HepG2 (cell line): ENCODE data around the gene ZFPL1. TPM values are rescaled to one million over a fixed set of nuclear protein-coding genes. Genes with fewer than 3 reads are reported as not detected.

Experiments
- ATAC-seq: fragments of 200-7000 bp; cut with Tn5 transposase; 3 replicates; pipeline ENCODE4 v1.9.1; 2020; ENCODE audit warnings: mild to moderate bottlenecking, moderate library complexity
- BruUV-seq: library from RNA; stranded (reverse); fragments of 400-500 nt; replicated peaks from 2 replicates; lab custom pipeline; 2021; lab: Mats Ljungman, UMichigan
- CTCF ChIA-PET: fragments of 300-600 bp; formaldehyde crosslinking; extraction: SDS; loops from one replicate; lab custom pipeline; 2021; ENCODE audit warnings: low total read pairs, inconsistent platforms, low intra/inter-chr PET ratio; lab: Yijun Ruan, JAX
- POLR2A ChIA-PET: fragments of 350-600 bp; sonication (Branson Sonifier 250); formaldehyde crosslinking; loops from one replicate; lab custom pipeline; 2020; ENCODE audit warnings: antibody characterized with exemption, inconsistent platforms; lab: Yijun Ruan, JAX
- DNase-seq: peaks from one replicate; pipeline ENCODE4 v3.0.0-alpha.2; 2015; ENCODE audit warnings: low spot score
- FAIRE-seq: peaks from 3 replicates; lab custom pipeline; 2011; peaks lifted over from hg19 to GRCh38; lab: Jason Lieb, UNC
- H2AFZ ChIP-seq: one replicate; pipeline ENCODE4 v1.6.1; 2011; ENCODE audit warnings: low read length, inconsistent platforms
- H3K27ac ChIP-seq: fragments of 300-600 bp; 3 replicates; pipeline ENCODE4 v1.8.0; 2011; ENCODE audit warnings: mixed run types, mild to moderate bottlenecking, mixed read lengths, low read length, inconsistent platforms; ENCODE audit not compliant: insufficient read depth; ENCODE audit errors: extremely low read length
- H3K27me3 ChIP-seq, 2 experiments: fragments of 200-600 bp in 1 of 2; 2 replicates in 1 of 2; 3 replicates in 1 of 2; pipeline versions ENCODE4 v1.6.0 to v1.8.0; 2011; ENCODE audit warnings: low read length in 2 of 2, mild to moderate bottlenecking in 2 of 2, moderate library complexity in 2 of 2, inconsistent platforms in 1 of 2; ENCODE audit not compliant: insufficient read depth in 2 of 2, control insufficient read depth in 1 of 2
- H3K36me3 ChIP-seq, 2 experiments: fragments of 200-600 bp in 1 of 2; replicated peaks in 1 of 2; 2 replicates in 1 of 2; 3 replicates in 1 of 2; pipeline versions ENCODE4 v1.5.1 to v1.8.0; 2011; ENCODE audit warnings: low read length in 2 of 2, inconsistent platforms in 1 of 2; ENCODE audit not compliant: insufficient read depth in 2 of 2, control insufficient read depth in 1 of 2
- H3K4me1 ChIP-seq: 2 replicates; pipeline ENCODE4 v1.5.1; 2012; ENCODE audit warnings: low read length, inconsistent platforms; ENCODE audit not compliant: insufficient read depth
- H3K4me2 ChIP-seq: 2 replicates; pipeline ENCODE4 v1.6.0; 2011; ENCODE audit warnings: low read depth, low read length, inconsistent platforms
- H3K4me3 ChIP-seq, 3 experiments: fragments of 200-600 bp in 1 of 3; sonication (generic), shearing (Covaris generic) in 1 of 3; replicated peaks in 1 of 3; 2 replicates each; pipeline ENCODE4 v1.5.1; 2011 to 2016; ENCODE audit warnings: low read length in 3 of 3, inconsistent platforms in 2 of 3, low read depth in 2 of 3, mild to moderate bottlenecking in 2 of 3, control low read depth in 1 of 3, mixed read lengths in 1 of 3; ENCODE audit not compliant: insufficient read depth in 1 of 3
- H3K79me2 ChIP-seq: one replicate; pipeline ENCODE4 v1.6.1; 2011; ENCODE audit warnings: low read length, inconsistent platforms; ENCODE audit not compliant: insufficient read depth
- H3K9ac ChIP-seq: 2 replicates; pipeline ENCODE4 v1.6.0; 2011; ENCODE audit warnings: mild to moderate bottlenecking, low read depth, low read length, inconsistent platforms; ENCODE audit not compliant: insufficient read depth
- H3K9me3 ChIP-seq: 2 replicates; pipeline ENCODE4 v1.5.1; 2012; ENCODE audit warnings: mild to moderate bottlenecking, low read length
- H4K20me1 ChIP-seq: 2 replicates; pipeline ENCODE4 v1.6.0; 2011; ENCODE audit warnings: inconsistent platforms, mild to moderate bottlenecking, low read length, moderate library complexity; ENCODE audit not compliant: insufficient read depth
- KDM1A ChIP-seq: IDR thresholded peaks from 2 replicates; pipeline ENCODE4 v1.6.1; 2016; ENCODE audit warnings: missing compliant biosample characterization
- NR2F2 ChIP-seq: IDR thresholded peaks from 2 replicates; pipeline ENCODE4 v1.6.1; 2012; ENCODE audit warnings: low read depth, inconsistent platforms, borderline replicate concordance
- PHF20 ChIP-seq: sonication (generic); formaldehyde crosslinking; IDR thresholded peaks from 2 replicates; pipeline ENCODE4 v1.5.0; 2020; ENCODE audit warnings: mild to moderate bottlenecking, missing genetic modification reagents
- ZNF143 ChIP-seq: sonication (generic); formaldehyde crosslinking; IDR thresholded peaks from 2 replicates; pipeline ENCODE4 v1.4.0; 2020; ENCODE audit warnings: missing genetic modification reagents
- ZNF577 ChIP-seq: sonication (generic); formaldehyde crosslinking; IDR thresholded peaks from 2 replicates; pipeline ENCODE4 v1.4.0; 2020; ENCODE audit warnings: mild to moderate bottlenecking, low read depth, missing genetic modification reagents, borderline replicate concordance
- ZNF772 ChIP-seq: sonication (generic); formaldehyde crosslinking; IDR thresholded peaks from 2 replicates; pipeline ENCODE4 v1.5.0; 2020; ENCODE audit warnings: mild to moderate bottlenecking, missing genetic modification reagents
- ZNF879 ChIP-seq: sonication (generic); formaldehyde crosslinking; IDR thresholded peaks from 2 replicates; pipeline ENCODE4 v1.8.1; 2023; ENCODE audit warnings: missing genetic modification reagents
- WGBS: methylation state at CpG from one replicate; pipeline ENCODE4 v1.1.6; 2017; ENCODE audit warnings: low lambda C conversion rate; 5-methylcytosine and 5-hydroxymethylcytosine counted together
- in situ Hi-C: cut with HindIII; loops from 2 replicates; pipeline ENCODE4 v1.10.0; 2017; ENCODE audit warnings: low pct_unique_long_range_greater_than_20kb; ENCODE audit not compliant: extremely low pct_ligation_motif_present
- intact Hi-C: fragments of 100-400 bp; cut with micrococcal nuclease; formaldehyde crosslinking; loops from one replicate; pipeline ENCODE4 v1.10.0; 2022; ENCODE audit not compliant: unreplicated experiment
- polyA plus RNA-seq, 8 experiments: library from polyadenylated mRNA; depleted of rRNA in 3 of 8; stranded (reverse) in 7 of 8; unstranded in 1 of 8; fragments of >200 nt; fragmentation: Illumina TruSeq in 4 of 8; extraction: Trizol in 4 of 8; gene quantifications; 2 replicates each; pipeline versions ENCODE4 v1.2.1 to v1.2.3, GENCODE V29; 2011 to 2016; ENCODE audit warnings: low read depth in 4 of 8, missing spikeins in 1 of 8, mixed read lengths in 1 of 8; ENCODE audit not compliant: insufficient read depth in 1 of 8
- total RNA-seq, 5 experiments: library from RNA; depleted of rRNA; stranded (reverse); fragments of >200 nt; fragmentation: Illumina TruSeq; extraction: Trizol; gene quantifications; 2 replicates each; pipeline ENCODE4 v1.2.3, GENCODE V29; 2016; ENCODE audit warnings: low read depth in 1 of 5
- TF ChIP-seq, protein P1 (sequence below): sonication (generic); formaldehyde crosslinking; IDR thresholded peaks from 2 replicates; pipeline ENCODE4 v1.8.0; 2022; ENCODE audit warnings: mild to moderate bottlenecking, missing genetic modification reagents, borderline replicate concordance
- TF ChIP-seq, protein P2 (sequence below): sonication (generic); formaldehyde crosslinking; conservative IDR thresholded peaks from 2 replicates; pipeline ENCODE4 v1.8.1; 2023; ENCODE audit warnings: missing genetic modification reagents
- TF ChIP-seq, protein P3 (sequence below): sonication (generic); formaldehyde crosslinking; IDR thresholded peaks from 2 replicates; pipeline ENCODE4 v1.5.0; 2020; ENCODE audit warnings: missing genetic modification reagents
- TF ChIP-seq, protein P4 (sequence below): sonication (generic); formaldehyde crosslinking; IDR thresholded peaks from 2 replicates; pipeline ENCODE4 v1.5.0; 2020; ENCODE audit warnings: missing genetic modification reagents, mild to moderate bottlenecking, borderline replicate concordance
- TF ChIP-seq, protein P5 (sequence below): sonication (generic); formaldehyde crosslinking; IDR thresholded peaks from 2 replicates; pipeline ENCODE4 v1.4.0; 2020; ENCODE audit warnings: missing genetic modification reagents

The ZFPL1 gene
- total and polyA plus RNA-seq, 2 of the 13 experiments (the other 11 are each of a cell fraction or from before 2014, with no cell fraction given): 32.2 to 56.0 TPM

DNA sequence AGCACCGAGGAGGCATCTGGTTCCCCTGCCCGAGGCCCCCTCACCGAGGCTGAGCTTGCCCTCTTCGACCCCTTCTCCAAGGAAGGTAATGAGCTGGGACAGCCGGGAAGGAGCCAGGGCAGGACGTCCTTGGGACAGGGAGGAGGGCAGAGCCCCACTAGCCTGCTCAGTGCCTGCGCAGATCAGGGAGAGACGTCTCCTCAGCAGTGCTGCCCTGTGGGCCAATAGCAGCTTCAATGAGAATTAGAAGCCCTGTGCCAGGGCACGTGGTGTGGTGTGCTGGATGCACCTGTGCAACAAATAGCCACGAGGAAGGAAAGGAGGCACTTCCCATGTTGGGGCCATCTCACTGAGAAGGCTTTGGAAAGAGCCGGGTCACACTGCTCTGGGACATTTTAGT, 48.4 kb upstream of the ZFPL1 start:
- Histone ChIP-seq H3K4me3 (no peak overlapping the region), H2AFZ (no peak overlapping the region), H3K4me2 (no peak overlapping the region), H3K9ac (no peak overlapping the region), H3K27ac (no peak overlapping the region), H4K20me1 (no peaks in the 10 kb centered on the region), H3K9me3 (no peaks in the 10 kb centered on the region), H3K36me3 (peaks cover 24 to 50% of the 10 kb centered on the region in 2 experiments), H3K4me1 (peaks cover 8% of the 10 kb centered on the region), H3K27me3 (no peaks in the 10 kb centered on the region), H3K79me2 (no peaks in the 10 kb centered on the region)
- ATAC-seq (no peak), FAIRE-seq (no peak), DNase-seq (no peak)
- CTCF ChIA-PET: no interaction called here
- WGBS: 94% methylated on average over 9 of the region's 11 CpGs
- intact Hi-C loops: no loop called here
- no TSS peak for BruUV-seq
- no peak for TF ChIP-seq ZNF577 (CRISPR knock-in tag)
- TF ChIP-seq KDM1A (CRISPR knock-in tag): no peak
- no peak for TF ChIP-seq ZNF143 (CRISPR knock-in tag)
- TF ChIP-seq, protein P1, sequence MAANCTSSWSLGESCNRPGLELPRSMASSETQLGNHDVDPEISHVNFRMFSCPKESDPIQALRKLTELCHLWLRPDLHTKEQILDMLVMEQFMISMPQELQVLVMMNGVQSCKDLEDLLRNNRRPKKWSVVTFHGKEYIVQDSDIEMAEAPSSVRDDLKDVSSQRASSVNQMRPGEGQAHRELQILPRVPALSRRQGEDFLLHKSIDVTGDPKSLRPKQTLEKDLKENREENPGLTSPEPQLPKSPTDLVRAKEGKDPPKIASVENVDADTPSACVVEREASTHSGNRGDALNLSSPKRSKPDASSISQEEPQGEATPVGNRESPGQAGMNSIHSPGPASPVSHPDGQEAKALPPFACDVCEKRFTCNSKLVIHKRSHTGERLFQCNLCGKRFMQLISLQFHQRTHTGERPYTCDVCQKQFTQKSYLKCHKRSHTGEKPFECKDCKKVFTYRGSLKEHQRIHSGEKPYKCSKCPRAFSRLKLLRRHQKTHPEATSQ (CRISPR knock-in tag): no peak
- TF ChIP-seq NR2F2: no peak
- TF ChIP-seq, protein P2, sequence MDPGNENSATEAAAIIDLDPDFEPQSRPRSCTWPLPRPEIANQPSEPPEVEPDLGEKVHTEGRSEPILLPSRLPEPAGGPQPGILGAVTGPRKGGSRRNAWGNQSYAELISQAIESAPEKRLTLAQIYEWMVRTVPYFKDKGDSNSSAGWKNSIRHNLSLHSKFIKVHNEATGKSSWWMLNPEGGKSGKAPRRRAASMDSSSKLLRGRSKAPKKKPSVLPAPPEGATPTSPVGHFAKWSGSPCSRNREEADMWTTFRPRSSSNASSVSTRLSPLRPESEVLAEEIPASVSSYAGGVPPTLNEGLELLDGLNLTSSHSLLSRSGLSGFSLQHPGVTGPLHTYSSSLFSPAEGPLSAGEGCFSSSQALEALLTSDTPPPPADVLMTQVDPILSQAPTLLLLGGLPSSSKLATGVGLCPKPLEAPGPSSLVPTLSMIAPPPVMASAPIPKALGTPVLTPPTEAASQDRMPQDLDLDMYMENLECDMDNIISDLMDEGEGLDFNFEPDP (CRISPR knock-in tag): no peak
- TF ChIP-seq ZNF879: no peak
- TF ChIP-seq ZNF772 (CRISPR knock-in tag): no peak
- TF ChIP-seq, protein P3, sequence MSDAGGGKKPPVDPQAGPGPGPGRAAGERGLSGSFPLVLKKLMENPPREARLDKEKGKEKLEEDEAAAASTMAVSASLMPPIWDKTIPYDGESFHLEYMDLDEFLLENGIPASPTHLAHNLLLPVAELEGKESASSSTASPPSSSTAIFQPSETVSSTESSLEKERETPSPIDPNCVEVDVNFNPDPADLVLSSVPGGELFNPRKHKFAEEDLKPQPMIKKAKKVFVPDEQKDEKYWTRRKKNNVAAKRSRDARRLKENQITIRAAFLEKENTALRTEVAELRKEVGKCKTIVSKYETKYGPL (CRISPR knock-in tag): no peak
- TF ChIP-seq, protein P4, sequence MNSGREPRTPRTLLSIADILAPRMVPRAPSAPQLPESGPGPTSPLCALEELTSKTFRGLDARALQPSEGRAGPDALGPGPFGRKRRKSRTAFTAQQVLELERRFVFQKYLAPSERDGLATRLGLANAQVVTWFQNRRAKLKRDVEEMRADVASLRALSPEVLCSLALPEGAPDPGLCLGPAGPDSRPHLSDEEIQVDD: no peak
- TF ChIP-seq PHF20 (CRISPR knock-in tag): no peak
- TF ChIP-seq, protein P5, sequence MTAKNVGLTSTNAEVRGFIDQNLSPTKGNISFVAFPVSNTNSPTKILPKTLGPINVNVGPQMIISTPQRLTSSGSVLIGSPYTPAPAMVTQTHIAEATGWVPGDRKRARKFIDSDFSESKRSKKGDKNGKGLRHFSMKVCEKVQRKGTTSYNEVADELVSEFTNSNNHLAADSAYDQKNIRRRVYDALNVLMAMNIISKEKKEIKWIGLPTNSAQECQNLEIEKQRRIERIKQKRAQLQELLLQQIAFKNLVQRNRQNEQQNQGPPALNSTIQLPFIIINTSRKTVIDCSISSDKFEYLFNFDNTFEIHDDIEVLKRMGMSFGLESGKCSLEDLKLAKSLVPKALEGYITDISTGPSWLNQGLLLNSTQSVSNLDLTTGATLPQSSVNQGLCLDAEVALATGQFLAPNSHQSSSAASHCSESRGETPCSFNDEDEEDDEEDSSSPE (CRISPR knock-in tag): no peak
- POLR2A ChIA-PET: no interaction called here
- in situ Hi-C loops: no loop called here
